ENCODE data around the gene GRM8.

Gene GRM8

GRCh38 chr7:127107601-127108007 lies 145.1 kb downstream of the GRM8 start:
- in situ Hi-C loops (cut with MboI; ENCODE audit: low sequenced_read_pairs, unreplicated experiment): no loop called here
- TF ChIP-seq CTCF (IDR thresholded peaks at IDR 0.05; ENCODE audit: borderline replicate concordance, control extremely low read depth, extremely low read depth, insufficient read depth, missing control alignments): peak; percentile 5
- peak; percentile 37 for DNase-seq (ENCODE audit: low spot score)

- in situ Hi-C loops (cut with MboI; ENCODE audit: low sequenced_read_pairs, unreplicated experiment): no loop called here
- DNase-seq (ENCODE audit: low spot score): no peak
- TF ChIP-seq CTCF (IDR thresholded peaks at IDR 0.05; ENCODE audit: borderline replicate concordance, control extremely low read depth, extremely low read depth, insufficient read depth, missing control alignments): no peak
Observed at GRCh38 chr7:127093340-127093739, 159.4 kb downstream of the GRM8 start.

GRCh38 chr7:127091620-127092019 lies 161.1 kb downstream of the GRM8 start:
- in situ Hi-C loops (cut with MboI; ENCODE audit: low sequenced_read_pairs, unreplicated experiment): no loop called here
- no peak for TF ChIP-seq CTCF (IDR thresholded peaks at IDR 0.05; ENCODE audit: borderline replicate concordance, control extremely low read depth, extremely low read depth, insufficient read depth, missing control alignments)
- no peak for DNase-seq (ENCODE audit: low spot score)

- in situ Hi-C loops (cut with MboI; ENCODE audit: low sequenced_read_pairs, unreplicated experiment): no loop called here
- no peak for TF ChIP-seq CTCF (IDR thresholded peaks at IDR 0.05; ENCODE audit: borderline replicate concordance, control extremely low read depth, extremely low read depth, insufficient read depth, missing control alignments)
- DNase-seq (ENCODE audit: low spot score): no peak
Observed at GRCh38 chr7:127089146-127089545, 163.6 kb downstream of the GRM8 start.

- TF ChIP-seq CTCF (IDR thresholded peaks at IDR 0.05; ENCODE audit: borderline replicate concordance, control extremely low read depth, extremely low read depth, insufficient read depth, missing control alignments): no peak
- in situ Hi-C loops (cut with MboI; ENCODE audit: low sequenced_read_pairs, unreplicated experiment): no loop called here
- DNase-seq (ENCODE audit: low spot score): no peak
Observed at GRCh38 chr7:127081539-127081938, 171.2 kb downstream of the GRM8 start.

- no peak for TF ChIP-seq CTCF (IDR thresholded peaks at IDR 0.05; ENCODE audit: borderline replicate concordance, control extremely low read depth, extremely low read depth, insufficient read depth, missing control alignments)
- in situ Hi-C loops (cut with MboI; ENCODE audit: low sequenced_read_pairs, unreplicated experiment): no loop called here
- no peak for DNase-seq (ENCODE audit: low spot score)
Observed at GRCh38 chr7:127080576-127080975, 172.2 kb downstream of the GRM8 start.

- DNase-seq (ENCODE audit: low spot score): no peak
- in situ Hi-C loops (cut with MboI; ENCODE audit: low sequenced_read_pairs, unreplicated experiment): no loop called here
- no peak for TF ChIP-seq CTCF (IDR thresholded peaks at IDR 0.05; ENCODE audit: borderline replicate concordance, control extremely low read depth, extremely low read depth, insufficient read depth, missing control alignments)
Observed at GRCh38 chr7:127066974-127067373, 185.8 kb downstream of the GRM8 start.

All from GM13976 (cell line).